Measurements from ENCODE around the gene TBC1D8. TPM values are rescaled to one million over a fixed set of nuclear protein-coding genes. Genes with fewer than 3 reads are reported as not detected.

The TBC1D8 gene
- total and polyA plus RNA-seq, 4 donors: 10.4 to 38.6 (median 13.4) TPM

DNA sequence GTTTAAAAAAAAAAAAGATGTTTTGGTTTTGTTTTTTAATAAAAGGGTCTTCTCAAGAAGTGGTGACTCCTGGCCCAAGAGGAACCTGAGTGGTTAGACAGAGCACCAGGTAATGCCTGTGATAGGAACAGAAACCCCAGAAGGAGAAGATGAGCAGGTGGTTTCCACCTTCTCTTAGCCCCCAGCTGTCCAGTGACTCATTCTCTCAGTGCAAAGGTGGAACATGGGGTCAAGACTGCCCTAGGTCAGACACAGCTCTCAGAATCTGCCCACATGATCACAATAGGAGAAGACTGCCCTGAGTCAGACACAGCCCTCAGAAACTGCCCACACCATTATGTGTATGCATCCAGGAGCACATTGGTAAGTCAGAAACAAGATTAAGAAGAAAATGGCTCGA is 61.8 kb downstream of the TBC1D8 start:
- WGBS: 98% methylated on average over 1 of the region's 1 CpG
- TF ChIP-seq, protein P1, sequence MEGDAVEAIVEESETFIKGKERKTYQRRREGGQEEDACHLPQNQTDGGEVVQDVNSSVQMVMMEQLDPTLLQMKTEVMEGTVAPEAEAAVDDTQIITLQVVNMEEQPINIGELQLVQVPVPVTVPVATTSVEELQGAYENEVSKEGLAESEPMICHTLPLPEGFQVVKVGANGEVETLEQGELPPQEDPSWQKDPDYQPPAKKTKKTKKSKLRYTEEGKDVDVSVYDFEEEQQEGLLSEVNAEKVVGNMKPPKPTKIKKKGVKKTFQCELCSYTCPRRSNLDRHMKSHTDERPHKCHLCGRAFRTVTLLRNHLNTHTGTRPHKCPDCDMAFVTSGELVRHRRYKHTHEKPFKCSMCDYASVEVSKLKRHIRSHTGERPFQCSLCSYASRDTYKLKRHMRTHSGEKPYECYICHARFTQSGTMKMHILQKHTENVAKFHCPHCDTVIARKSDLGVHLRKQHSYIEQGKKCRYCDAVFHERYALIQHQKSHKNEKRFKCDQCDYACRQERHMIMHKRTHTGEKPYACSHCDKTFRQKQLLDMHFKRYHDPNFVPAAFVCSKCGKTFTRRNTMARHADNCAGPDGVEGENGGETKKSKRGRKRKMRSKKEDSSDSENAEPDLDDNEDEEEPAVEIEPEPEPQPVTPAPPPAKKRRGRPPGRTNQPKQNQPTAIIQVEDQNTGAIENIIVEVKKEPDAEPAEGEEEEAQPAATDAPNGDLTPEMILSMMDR (IDR thresholded peaks at IDR 0.05; ENCODE audit: low read depth, low read length, missing input control): no peak
- TF ChIP-seq NR2F2 (IDR thresholded peaks at IDR 0.05) (no peak), RXRA (IDR thresholded peaks at IDR 0.05) (no peak)

DNA sequence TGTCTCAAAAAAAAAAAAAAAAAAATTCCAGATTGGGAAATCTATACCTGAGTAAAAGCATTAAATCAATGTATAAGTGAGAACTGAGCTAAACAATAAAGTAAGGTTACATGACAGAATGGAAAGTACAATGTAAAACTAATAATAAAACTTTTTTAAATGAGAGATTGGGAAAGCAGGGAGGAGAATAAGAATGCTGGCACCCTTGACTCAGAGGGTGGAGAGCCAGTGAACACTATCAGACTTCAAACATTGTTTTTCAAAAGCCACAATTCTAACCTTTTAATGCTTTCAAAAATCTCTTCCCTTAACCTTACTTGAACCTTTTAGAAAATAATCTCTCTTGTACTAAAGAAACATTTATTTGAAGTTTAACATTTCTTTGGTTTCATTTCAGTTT is 63.5 kb downstream of the TBC1D8 start:
- peaks cover 0 to 6% (median 2%) of the 10 kb centered on the region in 4 donors for H3K36me3 ChIP-seq (ENCODE audit: control insufficient read depth in 4 of 4, insufficient read depth in 3 of 4, low read depth in 1 of 4, low read length in 3 of 4)
- no peak for TF ChIP-seq EGR1 (IDR thresholded peaks at IDR 0.05; ENCODE audit: low read depth in 2 of 2)
- TF ChIP-seq NR2F2 (IDR thresholded peaks at IDR 0.05): no peak
- TF ChIP-seq YY1 (IDR thresholded peaks at IDR 0.05): no peak
- TF ChIP-seq TAF1 (conservative IDR thresholded peaks at IDR 0.05): no peak
- no peak for TF ChIP-seq RXRA (IDR thresholded peaks at IDR 0.05)
- TF ChIP-seq JUND (IDR thresholded peaks at IDR 0.05): no peak
- no peak for TF ChIP-seq SP1 (IDR thresholded peaks at IDR 0.05)
- TF ChIP-seq, protein P2, sequence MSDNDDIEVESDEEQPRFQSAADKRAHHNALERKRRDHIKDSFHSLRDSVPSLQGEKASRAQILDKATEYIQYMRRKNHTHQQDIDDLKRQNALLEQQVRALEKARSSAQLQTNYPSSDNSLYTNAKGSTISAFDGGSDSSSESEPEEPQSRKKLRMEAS (IDR thresholded peaks at IDR 0.05): no peak
- TF ChIP-seq, protein P1 (IDR thresholded peaks at IDR 0.05; ENCODE audit: low read depth, low read length, missing input control): no peak
- no peak for TF ChIP-seq RAD21 (IDR thresholded peaks at IDR 0.05)
- TF ChIP-seq FOXA1 (IDR thresholded peaks at IDR 0.05): no peak
- no peaks in the 10 kb centered on the region for H3K27me3 ChIP-seq (ENCODE audit: control insufficient read depth in 4 of 4, insufficient read depth in 4 of 4, low read length in 3 of 4)
- no peak overlapping the region for H3K27ac ChIP-seq (ENCODE audit: low read depth in 1 of 2, low read length in 2 of 2)
- H3K4me3 ChIP-seq (ENCODE audit: low read depth in 1 of 3, low read length in 3 of 3): no peak overlapping the region
- no peak overlapping the region for H3K9ac ChIP-seq (ENCODE audit: low read depth in 1 of 2, low read length in 2 of 2)
- H3K9me3 ChIP-seq (ENCODE audit: control insufficient read depth in 4 of 4, low read length in 3 of 4): no peaks in the 10 kb centered on the region
- H3K4me1 ChIP-seq (ENCODE audit: control insufficient read depth in 4 of 4, insufficient read depth in 4 of 4, low read length in 3 of 4): peaks cover 0 to 7% (median 2%) of the 10 kb centered on the region in 4 donors
- no peak for DNase-seq (ENCODE audit: low spot score)

More for the DNA sequence above, 61.8 kb downstream of the TBC1D8 start:
- Histone ChIP-seq H3K27me3 (ENCODE audit: control insufficient read depth in 4 of 4, insufficient read depth in 4 of 4, low read length in 3 of 4) (no peaks in the 10 kb centered on the region), H3K4me1 (ENCODE audit: control insufficient read depth in 4 of 4, insufficient read depth in 4 of 4, low read length in 3 of 4) (peaks cover 0 to 4% (median 3%) of the 10 kb centered on the region in 4 donors), H3K9ac (ENCODE audit: low read depth in 1 of 2, low read length in 2 of 2) (no peak overlapping the region), H3K27ac (ENCODE audit: low read depth in 1 of 2, low read length in 2 of 2) (no peak overlapping the region), H3K36me3 (ENCODE audit: control insufficient read depth in 4 of 4, insufficient read depth in 3 of 4, low read depth in 1 of 4, low read length in 3 of 4) (peaks cover 0 to 4% (median 2%) of the 10 kb centered on the region in 4 donors), H3K9me3 (ENCODE audit: control insufficient read depth in 4 of 4, low read length in 3 of 4) (no peaks in the 10 kb centered on the region), H3K4me3 (ENCODE audit: low read depth in 1 of 3, low read length in 3 of 3) (no peak overlapping the region)
- no peak for DNase-seq (ENCODE audit: low spot score)

DNA sequence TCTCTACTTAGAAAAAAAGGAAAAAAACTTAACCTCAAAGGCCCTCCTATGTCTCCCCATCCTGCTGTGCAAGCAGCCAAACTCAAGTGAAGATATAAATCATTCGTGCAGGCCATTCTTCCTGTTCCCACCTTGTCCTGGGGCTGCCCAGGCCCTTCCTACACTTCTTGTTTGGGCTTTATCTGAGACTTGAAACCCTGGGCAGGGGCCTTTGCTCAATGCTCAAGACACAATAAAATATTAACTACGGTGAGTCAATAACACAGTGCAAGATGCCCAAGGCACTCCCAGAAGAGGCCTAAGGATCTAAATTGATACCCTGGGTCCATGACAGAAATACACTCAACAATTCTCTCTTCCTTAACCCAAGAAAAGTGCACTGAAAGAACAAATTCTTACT is 67.6 kb downstream of the TBC1D8 start:
- no peak for DNase-seq (ENCODE audit: low spot score)
- no peak overlapping the region for H3K4me3 ChIP-seq (ENCODE audit: low read depth in 1 of 3, low read length in 3 of 3)
- H3K9me3 ChIP-seq (ENCODE audit: control insufficient read depth in 4 of 4, low read length in 3 of 4): no peaks in the 10 kb centered on the region
- peaks cover 0 to 7% (median 2%) of the 10 kb centered on the region in 4 donors for H3K4me1 ChIP-seq (ENCODE audit: control insufficient read depth in 4 of 4, insufficient read depth in 4 of 4, low read length in 3 of 4)
- peaks cover 0 to 6% (median 3%) of the 10 kb centered on the region in 4 donors for H3K36me3 ChIP-seq (ENCODE audit: control insufficient read depth in 4 of 4, insufficient read depth in 3 of 4, low read depth in 1 of 4, low read length in 3 of 4)
- H3K27ac ChIP-seq (ENCODE audit: low read depth in 1 of 2, low read length in 2 of 2): no peak overlapping the region
- no peak overlapping the region for H3K9ac ChIP-seq (ENCODE audit: low read depth in 1 of 2, low read length in 2 of 2)
- WGBS: 60% methylated on average over 2 of the region's 2 CpGs
- H3K27me3 ChIP-seq (ENCODE audit: control insufficient read depth in 4 of 4, insufficient read depth in 4 of 4, low read length in 3 of 4): no peaks in the 10 kb centered on the region
- TF ChIP-seq SP1 (IDR thresholded peaks at IDR 0.05): no peak
- TF ChIP-seq FOXA1 (IDR thresholded peaks at IDR 0.05): no peak
- TF ChIP-seq HNF4A (conservative IDR thresholded peaks at IDR 0.05): no peak
- no peak for TF ChIP-seq HNF4G (IDR thresholded peaks at IDR 0.05)
- TF ChIP-seq, protein P1 (IDR thresholded peaks at IDR 0.05; ENCODE audit: low read depth, low read length, missing input control): no peak
- TF ChIP-seq EGR1 (IDR thresholded peaks at IDR 0.05; ENCODE audit: low read depth in 2 of 2): no peak
- TF ChIP-seq, protein P3, sequence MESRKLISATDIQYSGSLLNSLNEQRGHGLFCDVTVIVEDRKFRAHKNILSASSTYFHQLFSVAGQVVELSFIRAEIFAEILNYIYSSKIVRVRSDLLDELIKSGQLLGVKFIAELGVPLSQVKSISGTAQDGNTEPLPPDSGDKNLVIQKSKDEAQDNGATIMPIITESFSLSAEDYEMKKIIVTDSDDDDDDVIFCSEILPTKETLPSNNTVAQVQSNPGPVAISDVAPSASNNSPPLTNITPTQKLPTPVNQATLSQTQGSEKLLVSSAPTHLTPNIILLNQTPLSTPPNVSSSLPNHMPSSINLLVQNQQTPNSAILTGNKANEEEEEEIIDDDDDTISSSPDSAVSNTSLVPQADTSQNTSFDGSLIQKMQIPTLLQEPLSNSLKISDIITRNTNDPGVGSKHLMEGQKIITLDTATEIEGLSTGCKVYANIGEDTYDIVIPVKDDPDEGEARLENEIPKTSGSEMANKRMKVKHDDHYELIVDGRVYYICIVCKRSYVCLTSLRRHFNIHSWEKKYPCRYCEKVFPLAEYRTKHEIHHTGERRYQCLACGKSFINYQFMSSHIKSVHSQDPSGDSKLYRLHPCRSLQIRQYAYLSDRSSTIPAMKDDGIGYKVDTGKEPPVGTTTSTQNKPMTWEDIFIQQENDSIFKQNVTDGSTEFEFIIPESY (IDR thresholded peaks at IDR 0.05): no peak
- no peak for TF ChIP-seq GABPA (IDR thresholded peaks at IDR 0.05 in 1 of 2, conservative IDR thresholded peaks at IDR 0.05 in 1 of 2)
